ENCODE measurements around the gene EFNA5.

EFNA5 gene

DNA sequence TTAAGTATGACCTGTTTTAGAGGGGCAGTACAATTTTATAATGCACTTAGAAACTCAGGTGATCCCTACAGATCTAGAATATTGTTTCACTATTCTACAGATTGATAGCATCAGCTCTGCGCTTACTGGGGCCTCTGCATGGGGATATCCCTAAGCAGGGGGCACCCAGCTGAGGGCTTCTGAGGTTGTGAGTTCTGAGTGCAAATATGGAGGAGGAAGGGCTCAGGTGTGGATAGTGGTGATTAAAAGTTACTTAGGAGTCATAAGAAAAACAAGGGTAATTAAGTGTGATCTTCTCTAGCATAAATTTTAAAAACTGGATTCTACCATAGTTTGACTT lies 274.4 kb downstream of the EFNA5 start:
- DNase-seq (ENCODE audit: low read depth in 2 of 2), result no peak

DNA sequence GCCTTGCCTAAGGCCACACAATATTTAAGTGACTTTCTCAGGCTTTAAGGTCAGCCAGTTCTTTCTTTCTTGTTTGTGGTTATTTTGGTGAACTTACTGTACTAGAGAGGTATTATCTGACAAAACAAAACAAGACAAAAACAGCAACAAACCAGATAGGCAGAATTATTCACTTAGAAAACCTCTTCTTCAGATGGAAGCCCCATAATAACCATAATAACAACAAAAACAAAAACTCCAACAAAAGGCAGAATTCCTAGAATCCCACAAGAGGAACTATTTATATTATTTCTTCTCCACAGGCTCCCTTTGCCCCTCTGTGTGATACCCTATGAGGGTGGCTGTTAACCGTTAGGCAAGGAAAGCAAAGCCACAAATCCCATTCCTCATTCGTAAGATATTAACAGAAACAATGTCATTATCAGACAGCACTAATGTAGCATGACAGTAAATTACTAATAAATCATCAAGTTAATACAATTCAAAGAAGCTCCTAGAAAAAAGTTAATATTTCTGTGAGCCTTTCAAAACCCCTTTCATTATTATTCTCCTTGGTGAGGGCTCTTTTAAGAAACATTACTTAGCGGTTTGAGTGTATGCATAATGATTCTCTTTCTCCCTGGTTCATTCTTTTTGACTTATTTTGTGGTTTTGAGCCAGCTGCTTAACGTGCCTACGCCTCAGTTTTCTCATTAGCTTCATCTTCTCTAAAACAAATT lies 274.9 kb downstream of the EFNA5 start:
- no peak for DNase-seq (ENCODE audit: low read depth in 2 of 2)

DNA sequence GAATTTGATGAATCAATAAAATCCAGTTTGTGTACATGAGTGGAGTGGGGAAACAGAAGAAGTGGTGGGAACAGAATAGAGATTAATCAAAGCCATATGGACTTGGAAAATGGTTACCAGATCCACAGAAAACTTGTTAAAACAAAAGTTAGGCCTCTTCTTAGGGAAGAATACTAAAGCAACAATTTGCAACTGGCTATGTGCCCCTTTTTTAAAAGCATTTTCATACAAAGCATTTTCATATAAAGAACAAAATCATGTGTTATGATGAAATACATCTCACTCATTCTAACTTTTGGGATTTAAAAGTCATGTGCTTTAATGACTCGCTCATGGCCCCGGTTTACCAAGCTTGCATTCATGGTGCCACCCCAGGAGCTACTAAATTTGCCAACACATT lies 276.9 kb downstream of the EFNA5 start:
- DNase-seq (ENCODE audit: low read depth in 2 of 2), result no peak

DNA sequence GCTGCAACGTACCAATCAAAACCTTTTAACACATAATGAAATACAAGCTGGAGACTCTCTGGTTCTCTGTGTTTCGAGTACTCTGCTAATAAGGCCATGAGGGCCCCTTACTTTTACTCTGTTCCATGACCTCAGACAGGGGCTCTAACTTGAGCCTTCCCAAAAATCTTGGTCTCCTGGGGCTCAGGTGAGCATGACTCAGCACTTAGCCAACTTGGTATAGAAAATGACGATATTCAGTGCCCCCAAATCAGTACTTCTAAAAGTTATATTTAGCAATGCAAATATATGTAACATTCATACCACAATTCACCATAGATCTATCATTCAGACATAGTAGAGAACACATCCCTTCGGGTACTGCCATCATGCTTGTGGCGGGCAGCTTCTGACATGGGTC lies 278.9 kb downstream of the EFNA5 start:
- no peak for DNase-seq (ENCODE audit: low read depth in 2 of 2)

DNA sequence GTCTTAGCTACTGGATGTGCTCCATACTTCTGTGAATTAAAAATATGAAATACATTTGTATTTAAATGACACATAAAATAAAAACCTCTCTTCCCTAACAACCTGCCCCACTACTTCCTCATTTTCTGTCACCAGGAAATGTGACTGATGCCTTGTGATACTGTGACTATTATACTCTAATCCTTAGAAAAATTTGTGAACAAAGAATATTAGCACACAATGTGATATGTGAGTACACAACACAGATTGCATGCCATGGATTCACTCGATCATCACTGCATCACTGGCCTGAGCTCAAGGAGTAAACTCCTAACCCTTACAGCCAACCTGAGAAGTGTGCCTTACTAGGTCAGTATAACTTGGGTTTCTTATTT lies 281.0 kb downstream of the EFNA5 start:
- no peak for DNase-seq (ENCODE audit: low read depth in 2 of 2)

DNA sequence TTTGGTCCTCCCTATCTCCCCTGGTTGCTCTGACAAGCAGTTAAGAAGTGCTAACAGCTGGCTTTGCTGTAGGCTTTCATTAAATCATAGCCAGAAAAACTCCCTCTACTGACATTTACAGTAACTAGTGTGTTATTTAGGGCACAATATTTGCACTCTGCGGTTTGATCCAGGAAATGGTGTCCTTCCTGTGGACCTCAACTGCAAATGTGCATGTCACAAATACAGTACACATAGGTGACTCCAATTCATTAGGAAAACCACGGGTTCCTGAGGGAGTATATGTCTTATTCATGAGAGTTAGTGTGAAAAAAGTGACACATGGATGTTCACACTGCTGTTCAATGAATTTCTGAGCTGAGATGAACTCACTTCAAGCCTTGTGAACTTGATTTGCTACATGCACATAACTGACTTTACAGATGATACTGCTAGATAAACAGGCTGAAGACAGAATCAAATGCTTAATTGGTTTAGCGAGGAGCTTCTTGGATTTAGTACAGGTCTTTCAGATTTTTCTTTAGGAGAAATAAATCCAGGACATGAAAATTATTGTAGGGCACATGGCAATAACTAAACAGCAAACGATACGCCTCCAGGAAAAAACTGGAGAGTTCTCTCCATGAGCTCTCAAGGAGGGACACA lies 281.5 kb downstream of the EFNA5 start:
- DNase-seq (ENCODE audit: low read depth in 2 of 2), result no peak

DNA sequence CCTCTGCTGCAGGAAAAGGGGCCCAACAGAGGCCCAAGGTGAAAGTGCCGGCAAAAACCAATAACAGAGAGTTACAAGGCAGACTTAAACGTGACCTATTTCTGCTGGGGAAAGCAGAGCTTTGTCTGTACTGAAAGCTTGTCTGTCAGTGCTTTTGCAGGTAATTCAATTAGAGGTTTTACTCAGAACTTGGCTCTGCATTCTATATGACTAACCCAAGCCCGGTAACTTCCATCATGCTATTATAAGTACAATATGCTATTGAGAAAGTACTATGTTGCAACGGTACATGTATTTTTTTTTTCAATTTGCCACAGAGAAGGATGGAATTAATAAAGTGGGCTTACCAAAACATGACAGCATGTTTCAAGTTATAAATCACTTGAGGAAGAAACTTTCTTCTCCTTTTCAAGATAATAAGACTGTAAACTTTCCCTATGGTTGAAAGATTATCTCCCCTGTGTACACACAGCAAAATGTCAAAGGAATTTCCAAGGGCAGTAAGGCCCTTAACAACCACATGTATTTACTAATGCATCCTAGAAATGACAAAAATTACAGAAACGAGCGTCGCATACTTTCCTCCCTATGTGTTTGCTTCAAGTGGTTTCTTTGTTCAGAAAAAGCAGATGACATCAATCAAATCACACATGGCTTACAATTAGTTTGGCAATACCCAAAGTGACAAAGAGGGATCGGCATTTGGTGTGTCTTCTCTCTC lies 282.4 kb downstream of the EFNA5 start:
- DNase-seq (ENCODE audit: low read depth in 2 of 2), result no peak

DNA sequence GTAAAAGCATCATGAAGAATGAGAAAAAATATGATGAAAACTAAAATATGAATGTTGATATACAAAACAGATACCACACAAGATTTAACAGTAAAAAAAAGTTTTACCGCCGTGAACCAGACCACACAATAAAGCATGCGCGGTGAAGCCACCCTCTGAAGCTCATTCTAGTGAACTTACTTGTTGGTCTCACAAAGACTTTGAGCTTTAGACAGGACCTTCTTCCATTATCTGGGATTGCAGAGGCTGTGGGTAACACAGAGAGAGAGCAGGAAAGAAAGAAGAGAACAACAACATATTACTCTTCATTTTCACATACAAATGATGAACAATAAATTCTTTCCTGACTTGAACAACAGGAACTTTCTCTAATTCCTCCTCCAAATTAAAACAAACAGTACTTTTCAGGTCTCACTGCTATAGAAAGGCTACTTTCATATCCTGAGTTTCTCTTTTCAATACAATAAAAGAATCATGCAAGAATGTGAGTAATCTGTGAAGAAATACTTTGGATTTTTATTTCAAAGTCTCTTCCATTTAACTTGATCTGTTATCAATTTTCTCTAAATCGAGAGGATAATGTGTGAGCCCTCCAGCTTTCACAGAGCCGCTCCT lies 283.1 kb downstream of the EFNA5 start:
- no peak for DNase-seq (ENCODE audit: low read depth in 2 of 2)

DNA sequence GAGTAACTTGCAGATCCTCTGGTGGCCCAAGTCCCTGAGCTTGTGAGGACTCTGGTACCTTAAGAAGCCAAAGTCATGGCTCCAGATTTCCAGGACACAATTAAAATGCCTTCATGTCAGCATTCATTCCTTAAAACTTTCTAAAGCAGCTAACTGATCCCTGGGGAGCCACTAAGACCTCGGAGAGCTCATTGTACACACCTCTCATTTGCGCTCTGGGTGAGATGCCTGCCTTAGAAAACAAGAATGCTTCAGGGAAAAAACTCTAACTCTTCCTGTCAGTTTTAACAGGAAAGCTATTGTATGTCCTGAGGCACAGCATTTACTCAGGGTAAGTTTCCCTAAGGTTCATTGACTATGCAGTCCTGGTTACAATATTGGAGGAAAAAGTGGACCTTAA lies 285.0 kb downstream of the EFNA5 start:
- DNase-seq (ENCODE audit: low read depth in 2 of 2), result no peak

DNA sequence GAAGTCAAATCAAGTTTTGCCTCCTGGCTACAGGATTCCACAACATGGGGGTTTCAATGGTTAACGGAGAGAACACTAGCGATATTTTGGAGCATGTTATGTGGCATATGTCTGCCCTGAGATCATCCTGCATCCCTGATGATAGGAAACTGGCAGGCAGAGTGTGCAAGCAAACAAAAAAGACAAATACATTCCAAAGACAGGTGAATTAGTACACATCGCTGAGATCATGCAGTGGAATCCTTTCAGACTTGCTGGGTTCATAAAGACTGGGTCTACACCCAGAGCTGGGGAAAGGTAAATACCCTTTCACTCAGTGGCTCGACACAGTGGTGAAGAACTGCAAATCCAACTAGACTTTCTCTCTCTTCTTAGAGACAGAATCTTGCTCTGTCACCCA lies 286.5 kb downstream of the EFNA5 start:
- no peak for DNase-seq (ENCODE audit: low read depth in 2 of 2)

DNA sequence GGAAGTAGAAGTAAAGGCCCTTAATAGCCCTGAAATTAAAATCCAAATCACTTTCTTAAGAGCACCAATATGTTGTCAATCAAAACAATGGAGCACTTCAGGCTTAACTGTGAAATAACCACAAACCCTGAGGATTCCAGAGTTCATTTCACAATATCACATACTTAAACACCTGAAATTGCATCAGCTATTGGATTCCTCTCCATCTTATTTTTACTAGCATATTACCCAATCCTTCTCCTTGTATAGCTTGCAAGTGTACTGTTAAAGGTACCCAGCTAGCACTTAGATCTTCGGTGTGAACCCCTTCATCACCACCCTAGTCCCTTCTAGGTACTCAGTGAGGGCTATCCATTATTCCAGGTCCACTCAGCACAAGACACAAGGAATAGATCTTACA lies 287.3 kb downstream of the EFNA5 start:
- DNase-seq (ENCODE audit: low read depth in 2 of 2), result no peak

DNA sequence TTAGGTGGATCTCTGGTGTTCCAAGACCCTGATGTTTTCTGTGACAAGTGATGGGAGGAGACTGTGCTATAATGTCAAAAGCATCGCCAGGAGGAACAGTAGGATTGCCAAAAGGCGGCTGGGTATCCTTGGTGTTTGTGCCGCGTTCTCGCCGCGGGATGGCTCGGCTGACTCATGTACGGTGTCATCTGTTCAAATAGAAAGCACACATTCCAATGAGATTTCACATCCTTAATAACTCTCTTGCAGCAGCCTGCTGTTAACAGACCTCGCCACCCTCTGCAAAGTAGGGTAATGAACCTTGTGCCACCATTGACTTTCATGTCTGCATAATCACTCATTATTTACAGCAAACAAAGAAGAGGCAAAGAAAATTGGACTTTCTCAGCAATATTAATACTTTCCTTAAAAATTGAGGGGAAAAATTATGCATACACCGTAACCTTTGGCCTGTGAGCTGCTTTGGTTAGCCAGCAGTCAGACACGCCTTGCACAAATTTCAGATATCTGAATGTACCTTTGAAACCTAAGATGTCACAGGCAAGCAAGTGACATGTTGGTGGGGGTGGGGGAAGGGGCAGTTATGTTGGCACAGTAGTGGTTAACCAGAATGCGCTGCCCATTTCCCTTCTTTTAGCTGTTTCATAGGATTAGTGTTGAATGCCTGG lies 289.4 kb downstream of the EFNA5 start:
- no peak for DNase-seq (ENCODE audit: low read depth in 2 of 2)

DNA sequence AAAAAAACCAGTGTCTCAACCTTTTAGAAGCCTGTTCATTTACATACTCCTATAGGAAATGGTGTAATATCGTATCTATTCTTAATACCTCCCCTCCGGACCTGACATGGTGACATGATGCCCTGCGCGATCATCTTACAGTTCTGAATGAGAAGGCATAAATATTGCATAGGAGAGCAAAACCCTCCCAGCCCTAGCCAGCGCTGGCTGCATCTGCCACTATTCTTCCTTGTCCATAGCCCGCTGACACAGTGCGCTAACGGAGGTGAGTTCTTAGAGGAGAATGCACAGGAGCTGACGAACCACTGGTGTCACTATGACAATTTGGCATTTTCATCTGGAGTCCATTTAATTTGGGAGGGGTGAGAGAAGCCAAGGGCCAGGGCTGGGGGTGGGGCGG lies 290.1 kb downstream of the EFNA5 start:
- DNase-seq (ENCODE audit: low read depth in 2 of 2), result no peak

DNA sequence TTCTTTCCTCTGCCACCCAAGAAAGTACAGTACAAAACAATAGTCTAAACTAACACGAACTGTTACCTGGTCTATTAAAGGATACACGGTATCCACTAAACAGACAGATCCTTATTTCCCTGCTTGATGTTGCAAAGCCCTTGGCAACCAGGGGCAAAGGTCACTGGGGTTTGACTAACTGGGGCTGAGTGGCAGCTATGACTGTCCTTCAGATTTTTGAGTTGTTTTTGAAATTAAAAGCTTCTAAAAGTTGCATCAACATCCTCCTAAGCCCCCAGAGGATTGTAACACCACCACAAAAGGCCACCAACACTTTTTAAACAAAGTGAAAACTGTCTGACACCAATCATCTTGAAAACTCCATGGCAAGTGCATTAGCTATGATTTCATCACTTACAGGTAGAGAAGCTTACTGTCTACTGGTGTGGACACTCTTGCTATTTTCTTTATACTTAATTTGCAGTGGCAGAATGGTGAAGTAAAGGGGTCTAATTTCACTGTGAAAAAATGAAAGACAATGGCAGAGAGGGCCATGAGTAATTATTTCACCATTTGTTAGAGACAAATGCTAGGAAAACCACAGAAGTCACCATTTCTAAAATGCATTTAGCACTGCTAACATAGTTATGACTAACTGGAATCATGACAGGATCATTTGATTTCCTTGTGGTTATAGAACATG lies 292.4 kb downstream of the EFNA5 start:
- no peak for DNase-seq (ENCODE audit: low read depth in 2 of 2)

DNA sequence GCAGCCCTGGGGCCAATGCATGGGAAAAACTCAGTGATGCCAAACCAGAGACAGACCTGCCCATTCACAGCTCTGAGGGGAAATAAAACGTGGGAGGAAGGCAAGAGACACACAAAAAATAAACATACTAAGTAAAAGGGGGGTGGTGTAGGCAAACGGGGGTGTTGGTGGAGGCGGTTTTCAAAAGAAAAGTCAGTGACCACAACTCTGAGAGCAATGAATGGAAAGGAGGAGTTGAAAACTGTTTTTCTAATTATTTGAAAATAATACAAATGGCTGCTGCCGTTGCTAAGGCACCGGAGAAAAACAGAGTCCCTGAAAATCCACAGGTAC lies 293.5 kb downstream of the EFNA5 start:
- DNase-seq (ENCODE audit: low read depth in 2 of 2), result no peak

DNA sequence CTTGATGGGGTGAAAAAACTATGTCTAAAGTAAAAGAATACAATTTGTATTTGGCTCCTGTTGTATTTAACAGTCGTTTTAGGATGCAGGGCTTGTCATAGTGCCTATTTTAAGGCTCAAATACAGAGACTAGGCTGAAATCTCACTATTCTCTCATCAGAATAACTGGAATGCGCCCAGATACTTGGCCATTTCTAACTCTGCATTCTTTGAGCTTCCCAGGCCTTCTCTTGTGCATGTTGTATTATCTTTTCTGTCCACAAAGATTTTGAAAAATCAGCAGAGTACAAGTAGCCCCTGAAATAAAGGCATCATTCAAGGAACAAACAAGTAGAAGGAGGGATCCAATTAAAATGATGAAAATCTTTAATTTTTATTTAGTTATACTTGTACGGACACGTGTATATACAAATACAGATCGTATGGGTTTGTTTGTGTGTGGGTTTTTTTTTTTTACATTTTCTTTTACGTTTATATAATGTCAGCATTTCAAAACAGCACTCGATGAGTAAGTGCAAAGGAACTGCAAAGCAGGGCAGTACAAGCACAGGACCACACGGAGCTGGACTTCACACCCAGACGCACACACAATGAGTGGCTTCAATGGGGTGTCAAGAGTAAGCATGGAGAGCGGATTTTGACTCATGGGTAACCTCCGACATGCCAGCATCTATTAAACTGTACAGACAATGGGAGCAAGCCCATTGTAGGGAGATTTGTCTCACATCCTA lies 294.0 kb downstream of the EFNA5 start:
- DNase-seq (ENCODE audit: low read depth in 2 of 2), result no peak

DNA sequence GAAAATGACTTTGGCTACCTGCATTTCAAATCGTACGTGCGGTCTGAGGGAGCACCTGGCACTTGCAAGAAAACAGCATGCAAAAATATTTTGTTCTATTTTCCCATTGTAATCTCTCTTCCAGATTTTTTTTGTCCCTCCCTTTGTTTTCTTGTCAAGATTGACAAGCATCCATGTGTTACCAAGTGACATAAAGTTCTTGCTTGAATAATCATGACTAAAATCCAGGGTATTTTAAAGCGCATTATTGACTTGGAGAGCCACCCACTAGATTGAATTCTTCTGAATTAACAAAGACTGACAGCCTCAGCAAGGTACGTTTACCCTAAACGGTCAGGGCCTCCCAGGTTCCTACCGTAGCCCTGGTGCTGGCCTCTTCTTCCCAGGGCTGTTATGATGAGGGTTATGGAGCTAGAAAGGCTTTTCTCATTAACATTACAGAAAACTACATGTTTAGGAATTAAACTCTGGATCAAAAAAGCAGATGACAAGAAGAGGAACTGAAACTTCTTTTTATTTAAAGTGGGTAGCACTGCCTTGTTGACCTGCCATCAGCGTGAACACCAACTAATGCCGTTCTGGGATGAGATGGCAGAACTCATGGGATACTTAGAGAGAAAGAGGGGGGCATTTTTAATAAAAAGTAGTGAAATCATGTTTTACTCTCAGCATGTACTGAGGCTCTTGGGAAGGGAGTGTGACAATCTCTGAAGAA lies 297.0 kb downstream of the EFNA5 start:
- no peak for DNase-seq (ENCODE audit: low read depth in 2 of 2)

DNA sequence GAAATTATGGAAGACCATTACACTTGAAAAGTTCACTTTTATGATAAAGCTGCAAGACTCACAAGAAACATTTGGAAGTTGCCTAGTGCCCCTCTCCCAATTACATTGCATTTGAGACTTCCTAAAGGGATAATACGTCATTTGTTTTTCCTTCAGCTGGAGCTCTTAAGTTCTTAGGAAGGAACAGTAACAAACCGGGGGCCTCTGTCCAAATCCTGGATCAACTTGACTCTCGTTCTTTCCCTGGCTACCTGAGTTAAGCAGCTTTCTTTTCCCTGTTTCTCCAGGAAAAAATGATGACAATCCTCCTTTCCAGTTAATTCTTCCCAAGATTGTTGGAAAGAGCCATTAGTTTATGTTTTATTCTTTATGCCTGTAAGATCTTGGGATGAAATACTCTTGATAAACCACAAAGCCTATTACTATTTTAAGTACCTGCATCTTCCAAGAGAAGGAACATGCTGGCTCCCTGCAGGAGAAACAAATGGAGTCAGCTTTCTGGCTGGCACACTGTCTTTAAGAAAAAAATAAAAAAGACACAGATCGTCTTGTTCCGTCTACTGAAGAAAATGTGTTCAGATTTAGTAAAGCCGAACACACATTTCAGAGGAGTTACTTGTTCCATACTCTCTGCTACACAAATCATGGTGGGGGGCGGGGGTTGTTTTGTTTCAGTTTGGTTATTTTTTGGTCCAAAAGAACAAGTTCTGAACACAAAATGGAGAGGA lies 297.9 kb downstream of the EFNA5 start:
- no peak for DNase-seq (ENCODE audit: low read depth in 2 of 2)

DNA sequence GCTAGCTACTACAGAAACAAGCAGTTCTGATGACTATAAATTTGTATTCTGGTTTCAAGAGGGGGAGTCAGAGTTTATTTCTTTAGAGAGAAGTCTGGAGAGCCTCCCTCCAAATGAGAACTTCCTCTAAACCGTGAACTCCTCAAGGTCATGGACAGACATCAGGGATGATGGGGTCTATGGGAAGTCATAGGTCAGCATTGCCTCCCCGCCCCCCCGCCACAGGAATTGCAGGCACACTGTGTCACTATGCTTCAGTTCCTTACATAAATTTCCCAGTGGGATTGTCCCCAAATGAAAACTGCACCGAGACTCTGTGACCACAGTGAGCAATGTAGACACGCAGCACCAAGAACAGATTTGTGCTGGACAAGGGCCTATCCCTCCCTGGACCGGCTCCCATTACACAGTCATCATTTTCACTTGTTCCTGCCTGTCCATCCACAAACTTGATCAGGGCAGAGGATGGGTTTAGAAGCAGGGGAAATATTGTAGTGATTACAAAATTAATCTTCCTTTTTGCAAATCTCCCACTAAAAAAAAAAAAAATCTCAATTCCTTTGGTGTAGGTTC lies 300.3 kb downstream of the EFNA5 start:
- no peak for DNase-seq (ENCODE audit: low read depth in 2 of 2)

DNA sequence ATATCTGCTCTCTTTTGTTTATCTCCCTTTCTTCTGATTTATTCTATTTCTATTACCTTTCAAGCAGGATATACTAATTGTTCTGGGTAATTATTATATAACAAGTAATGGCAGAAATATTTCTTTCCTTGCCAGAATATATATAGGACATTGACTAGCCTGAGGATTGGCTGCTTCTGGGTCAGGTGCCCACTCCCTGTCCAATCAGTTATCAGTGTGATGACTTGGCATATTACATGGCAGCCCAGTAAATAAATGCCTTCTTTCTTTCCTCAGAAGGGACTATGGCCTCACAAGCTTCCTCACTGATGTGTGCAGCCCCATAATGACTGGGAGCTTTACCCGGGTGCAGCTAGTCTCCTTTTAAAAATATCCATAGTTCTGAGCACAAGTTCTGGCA lies 301.1 kb downstream of the EFNA5 start:
- DNase-seq (ENCODE audit: low read depth in 2 of 2), result no peak

Measured in stimulated activated CD4-positive, alpha-beta T cell treated with anti-CD3 and anti-CD28 coated beads, Interleukin-15, amount 100 ng/mL, for 48 hours (primary cell).